AG04449 (cell line): ENCODE data around the gene MT1A.

ENCODE experiments used
- CTCF ChIA-PET: fragments of 350-600 bp; formaldehyde crosslinking; extraction: SDS; loops from one replicate; lab custom pipeline; 2021; ENCODE audit warnings: antibody characterized with exemption; lab: Yijun Ruan, JAX
- POLR2A ChIA-PET: fragments of 400-600, 350-600 bp; formaldehyde crosslinking; extraction: SDS; loops from one replicate; lab custom pipeline; 2020; ENCODE audit warnings: antibody characterized with exemption, inconsistent platforms; lab: Yijun Ruan, JAX
- DNase-seq: peaks from one replicate; pipeline ENCODE4 v3.0.0-alpha.2; 2010; ENCODE audit warnings: low read depth, low spot score
- H3K4me3 ChIP-seq: 2 replicates; pipeline ENCODE4 v1.5.1; 2011; ENCODE audit warnings: low read depth, mild to moderate bottlenecking, control low read depth, low read length
- CTCF ChIP-seq: IDR thresholded peaks from one replicate; pipeline ENCODE4 v1.5.1; 2011; ENCODE audit warnings: mild to moderate bottlenecking, moderate library complexity, low read length, control low read depth, inconsistent platforms; ENCODE audit not compliant: insufficient read depth; ENCODE audit errors: missing control alignments

The MT1A gene

GRCh38 chr16:56631197-56631596 is 7.3 kb upstream of the MT1A start:
- ChIA-PET POLR2A (no interaction called here), CTCF (interaction anchor here (1.2 to 1.6 kb wide), 4 partner anchors 10 to 71 kb away, joined by 3 to 5 read pairs (median 3); no protein-coding TSS in a partner anchor)
- no peak for DNase-seq
- no peak overlapping the region for H3K4me3 ChIP-seq
- no peak for TF ChIP-seq CTCF

GRCh38 chr16:56631832-56632155 is 6.7 kb upstream of the MT1A start:
- DNase-seq: no peak
- no peak for TF ChIP-seq CTCF
- POLR2A ChIA-PET: no interaction called here
- peak overlapping the region; percentile 45 for H3K4me3 ChIP-seq
- CTCF ChIA-PET: no interaction called here

- POLR2A ChIA-PET: no interaction called here
- CTCF ChIA-PET: no interaction called here
- peak within 1 kb of the TSS; percentile 45 for H3K4me3 ChIP-seq
- DNase-seq: no peak
- no peak for TF ChIP-seq CTCF
Observed at GRCh38 chr16:56632156-56632847, 6.2 kb upstream of the MT1A start, which contains the start of gene MT1M. Gene MT1M (plus strand): TSS chr16:56632659. CDS start chr16:56632732, 73 bp downstream.

- H3K4me3 ChIP-seq: peak overlapping the region; percentile 45
- TF ChIP-seq CTCF: no peak
- no peak for DNase-seq
- ChIA-PET CTCF (no interaction called here), POLR2A (no interaction called here)
Observed at GRCh38 chr16:56632848-56633365, 5.6 kb upstream of the MT1A start.

- CTCF ChIA-PET: no interaction called here
- POLR2A ChIA-PET: no interaction called here
- DNase-seq: no peak
- no peak for TF ChIP-seq CTCF
- H3K4me3 ChIP-seq: no peak overlapping the region
Observed at GRCh38 chr16:56633535-56633934, 4.9 kb upstream of the MT1A start.

GRCh38 chr16:56634715-56635440 is 3.6 kb upstream of the MT1A start:
- CTCF ChIA-PET: interaction anchor here (0.6 to 1.0 kb wide), 2 partner anchors 58 to 235 kb away, joined by 3 read pairs; no protein-coding TSS in a partner anchor
- TF ChIP-seq CTCF: no peak
- POLR2A ChIA-PET: no interaction called here
- peak overlapping the region; percentile 27 for H3K4me3 ChIP-seq
- DNase-seq: no peak
